ENCODE results near the gene AP5B1. TPM values are rescaled to one million over a fixed set of nuclear protein-coding genes. Genes with fewer than 3 reads are reported as not detected.

Gene AP5B1
- total RNA-seq, 3 donors from 2014 or later, result 15.5 to 19.3 (median 17.6) TPM

DNA sequence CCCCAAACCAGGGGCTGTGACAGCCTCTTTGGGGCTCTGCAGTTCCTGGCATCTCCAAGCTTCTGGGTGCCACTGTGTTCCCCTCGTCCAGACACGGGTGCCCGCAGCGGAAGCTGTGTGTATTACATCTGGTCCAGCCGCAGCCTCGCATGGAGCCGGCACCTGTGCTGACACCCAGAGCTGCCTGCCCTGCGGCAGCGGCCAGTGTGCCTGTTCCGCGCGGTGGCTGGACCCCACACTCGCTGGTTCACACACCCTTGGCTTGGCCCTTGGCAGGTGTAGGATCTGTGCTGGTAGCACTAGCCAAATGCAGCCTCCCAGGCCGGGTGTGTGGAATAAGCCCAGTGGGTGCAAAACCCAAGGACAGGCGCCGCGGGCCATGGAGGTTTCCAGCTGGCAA, 35.7 kb downstream of the AP5B1 start:
- Histone ChIP-seq H3K4me1 (no peaks in the 10 kb centered on the region), H3K36me3 (no peaks in the 10 kb centered on the region), H3K27me3 (no peaks in the 10 kb centered on the region), H3K4me3 (no peak overlapping the region), H3K27ac (no peak overlapping the region), H3K9me3 (no peaks in the 10 kb centered on the region)
- intact Hi-C loops (cut with DNase I; ENCODE audit: low total_unique reads), result no loop called here
- TF ChIP-seq POLR2A (IDR thresholded peaks at IDR 0.05), result no peak
- TF ChIP-seq POLR2AphosphoS5 (IDR thresholded peaks at IDR 0.05), result no peak
- TF ChIP-seq, protein P1, sequence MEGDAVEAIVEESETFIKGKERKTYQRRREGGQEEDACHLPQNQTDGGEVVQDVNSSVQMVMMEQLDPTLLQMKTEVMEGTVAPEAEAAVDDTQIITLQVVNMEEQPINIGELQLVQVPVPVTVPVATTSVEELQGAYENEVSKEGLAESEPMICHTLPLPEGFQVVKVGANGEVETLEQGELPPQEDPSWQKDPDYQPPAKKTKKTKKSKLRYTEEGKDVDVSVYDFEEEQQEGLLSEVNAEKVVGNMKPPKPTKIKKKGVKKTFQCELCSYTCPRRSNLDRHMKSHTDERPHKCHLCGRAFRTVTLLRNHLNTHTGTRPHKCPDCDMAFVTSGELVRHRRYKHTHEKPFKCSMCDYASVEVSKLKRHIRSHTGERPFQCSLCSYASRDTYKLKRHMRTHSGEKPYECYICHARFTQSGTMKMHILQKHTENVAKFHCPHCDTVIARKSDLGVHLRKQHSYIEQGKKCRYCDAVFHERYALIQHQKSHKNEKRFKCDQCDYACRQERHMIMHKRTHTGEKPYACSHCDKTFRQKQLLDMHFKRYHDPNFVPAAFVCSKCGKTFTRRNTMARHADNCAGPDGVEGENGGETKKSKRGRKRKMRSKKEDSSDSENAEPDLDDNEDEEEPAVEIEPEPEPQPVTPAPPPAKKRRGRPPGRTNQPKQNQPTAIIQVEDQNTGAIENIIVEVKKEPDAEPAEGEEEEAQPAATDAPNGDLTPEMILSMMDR (IDR thresholded peaks at IDR 0.05), result no peak
- DNase-seq (ENCODE audit: low spot score in 2 of 2), result no peak

DNA sequence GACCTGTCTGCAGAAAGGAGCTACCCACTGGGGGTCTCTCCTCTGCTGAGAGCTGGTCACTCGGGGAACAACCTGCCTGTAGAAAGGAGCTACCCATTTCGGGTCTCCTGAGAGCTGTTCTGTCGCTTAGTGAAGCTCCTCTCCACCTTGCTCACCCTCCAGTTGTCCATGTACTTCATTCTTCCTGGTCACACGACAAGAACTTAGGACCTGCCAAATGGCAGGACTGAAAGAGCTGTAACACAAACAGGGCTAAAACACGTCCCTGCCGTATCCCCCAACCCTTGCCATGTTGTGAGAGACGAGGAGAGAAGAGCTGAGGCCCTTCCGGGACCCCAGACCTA, 36.1 kb downstream of the AP5B1 start:
- intact Hi-C loops (cut with DNase I; ENCODE audit: low total_unique reads), result no loop called here
- no peaks in the 10 kb centered on the region for H3K9me3 ChIP-seq
- H3K4me1 ChIP-seq, result no peaks in the 10 kb centered on the region
- no peaks in the 10 kb centered on the region for H3K27me3 ChIP-seq
- no peak overlapping the region for H3K27ac ChIP-seq
- H3K4me3 ChIP-seq, result no peak overlapping the region
- no peak for DNase-seq (ENCODE audit: low spot score in 2 of 2)
- no peak for TF ChIP-seq POLR2AphosphoS5 (IDR thresholded peaks at IDR 0.05)
- no peak for TF ChIP-seq POLR2A (IDR thresholded peaks at IDR 0.05)
- TF ChIP-seq, protein P1 (IDR thresholded peaks at IDR 0.05), result no peak
- H3K36me3 ChIP-seq, result no peaks in the 10 kb centered on the region

DNA sequence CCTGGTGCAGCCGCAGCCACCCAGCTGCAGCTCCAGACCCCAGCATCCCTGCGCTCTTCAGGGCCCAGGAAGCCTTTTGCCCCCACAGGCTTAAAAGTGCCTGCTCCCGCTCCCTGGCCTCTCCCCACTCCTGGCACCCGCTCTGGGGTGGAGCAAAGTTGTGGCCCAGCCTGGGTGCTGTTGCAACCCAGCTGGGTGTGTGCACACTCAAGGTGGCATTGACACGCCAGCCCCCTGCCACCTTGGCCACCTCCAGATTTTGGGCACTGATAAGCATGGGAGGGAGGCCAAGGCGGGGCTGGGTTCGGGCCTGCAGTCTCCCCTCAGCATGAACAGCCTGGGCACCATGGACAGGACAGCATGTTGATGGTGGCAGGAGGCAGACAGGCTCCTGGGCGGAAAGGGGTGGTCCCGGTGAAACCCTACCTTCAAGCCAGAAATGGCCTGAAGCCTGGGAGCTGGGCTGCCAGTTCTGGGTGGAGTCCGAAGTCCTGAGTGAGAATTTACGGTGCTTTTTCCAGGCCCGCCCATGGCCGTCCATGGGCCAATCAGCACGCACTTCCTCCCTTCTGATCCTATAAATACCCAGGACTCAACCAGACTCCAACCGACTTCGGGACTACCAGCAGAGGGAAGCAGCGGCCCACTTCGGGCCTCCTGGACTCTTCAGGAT, 36.6 kb downstream of the AP5B1 start:
- no peak for DNase-seq (ENCODE audit: low spot score in 2 of 2)
- Histone ChIP-seq H3K27me3 (no peaks in the 10 kb centered on the region), H3K9me3 (no peaks in the 10 kb centered on the region), H3K4me1 (no peaks in the 10 kb centered on the region), H3K36me3 (no peaks in the 10 kb centered on the region), H3K27ac (no peak overlapping the region), H3K4me3 (no peak overlapping the region)
- TF ChIP-seq, protein P1 (IDR thresholded peaks at IDR 0.05), result peak in 1 of 3 donors; percentile 11
- TF ChIP-seq POLR2A (IDR thresholded peaks at IDR 0.05), result no peak
- TF ChIP-seq POLR2AphosphoS5 (IDR thresholded peaks at IDR 0.05), result no peak
- intact Hi-C loops (cut with DNase I; ENCODE audit: low total_unique reads), result no loop called here

DNA sequence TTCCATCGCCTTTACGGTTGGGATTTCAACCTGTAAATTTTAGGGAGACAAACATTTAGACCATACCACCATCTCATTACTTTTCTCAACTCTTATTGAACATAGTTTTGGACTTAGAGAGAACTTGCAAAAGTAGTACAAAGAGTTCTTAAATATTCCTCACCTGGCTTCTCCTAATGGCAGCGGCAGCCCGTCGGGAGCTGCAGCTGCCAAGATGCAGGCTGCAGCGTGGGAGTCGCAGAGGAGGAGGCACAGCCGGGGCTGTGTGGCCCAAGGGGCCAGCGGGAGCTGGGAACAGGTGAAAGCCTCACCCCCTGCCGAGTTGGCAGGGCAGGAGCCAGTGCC, 37.1 kb downstream of the AP5B1 start:
- Histone ChIP-seq H3K9me3 (no peaks in the 10 kb centered on the region), H3K27me3 (no peaks in the 10 kb centered on the region), H3K4me1 (no peaks in the 10 kb centered on the region), H3K27ac (no peak overlapping the region), H3K4me3 (no peak overlapping the region), H3K36me3 (no peaks in the 10 kb centered on the region)
- TF ChIP-seq POLR2A (IDR thresholded peaks at IDR 0.05) (no peak), POLR2AphosphoS5 (IDR thresholded peaks at IDR 0.05) (no peak)
- TF ChIP-seq, protein P1 (IDR thresholded peaks at IDR 0.05), result no peak
- intact Hi-C loops (cut with DNase I; ENCODE audit: low total_unique reads), result no loop called here
- DNase-seq (ENCODE audit: low spot score in 2 of 2), result no peak

DNA sequence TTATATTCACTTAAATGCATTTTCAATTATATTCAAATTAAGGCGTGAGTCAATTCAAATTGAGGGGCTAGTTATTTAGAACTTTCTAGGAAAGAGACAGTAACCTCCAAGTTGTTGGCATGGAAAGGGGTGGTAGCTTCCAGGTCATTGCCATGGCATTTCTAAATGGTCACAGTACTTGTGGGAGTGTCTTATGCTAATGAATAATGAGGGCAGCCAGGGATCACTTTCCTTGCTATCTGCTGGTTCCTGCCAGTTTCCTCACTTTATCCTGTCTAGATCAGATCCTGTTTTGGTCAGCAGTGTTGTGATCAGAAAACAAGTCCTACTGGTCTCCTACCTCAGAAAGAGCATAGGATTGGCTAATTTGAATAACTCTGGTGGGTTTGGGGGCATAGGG, 38.4 kb downstream of the AP5B1 start:
- no peak for DNase-seq (ENCODE audit: low spot score in 2 of 2)
- H3K4me3 ChIP-seq, result no peak overlapping the region
- intact Hi-C loops (cut with DNase I; ENCODE audit: low total_unique reads), result no loop called here

More for the DNA sequence above, 38.4 kb downstream of the AP5B1 start:
- Histone ChIP-seq H3K27ac (no peak overlapping the region), H3K27me3 (no peaks in the 10 kb centered on the region), H3K9me3 (no peaks in the 10 kb centered on the region), H3K36me3 (no peaks in the 10 kb centered on the region), H3K4me1 (no peaks in the 10 kb centered on the region)
- TF ChIP-seq, protein P1 (IDR thresholded peaks at IDR 0.05), result no peak
